Measurements from ENCODE around the gene ATXN7L3B.
"Not testable (repeated sequence)": the region's sequence is repeated elsewhere in the genome, so short reads cannot be mapped to it uniquely, and the experiment has no call there.

ATXN7L3B gene

GRCh38 chr12:74537707-74538385 is at the start of gene ATXN7L3B:
TSS of gene ATXN7L3B (plus strand) at chr12:74537835. CDS start at chr12:74538113, 278 bp downstream.
- no peaks in the 10 kb centered on the region for H3K27me3 Mint-ChIP-seq
- peak within 1 kb of the TSS; percentile 95 for H3K4me3 Mint-ChIP-seq
- H3K27ac Mint-ChIP-seq, result peak within 1 kb of the TSS; percentile 99
- no peaks in the 10 kb centered on the region for H3K9me3 Mint-ChIP-seq
- H3K4me1 Mint-ChIP-seq (ENCODE audit: low read depth), result peaks cover 38% of the 10 kb centered on the region
- peaks cover 46% of the 10 kb centered on the region for H3K36me3 Mint-ChIP-seq (ENCODE audit: low read depth)
- intact Hi-C loops (cut with micrococcal nuclease), result loop anchor here (10.0 kb wide), 1 partner anchor 857 kb away; the partner anchor contains the start of gene GLIPR1L2

- Mint-ChIP-seq H3K4me3 (no peak overlapping the region), H3K9me3 (no peaks in the 10 kb centered on the region), H3K36me3 (ENCODE audit: low read depth) (no peaks in the 10 kb centered on the region), H3K4me1 (ENCODE audit: low read depth) (no peaks in the 10 kb centered on the region), H3K27me3 (no peaks in the 10 kb centered on the region), H3K27ac (no peak overlapping the region)
- intact Hi-C loops (cut with micrococcal nuclease), result no loop called here
Observed at GRCh38 chr12:74488134-74488533, 49.5 kb upstream of the ATXN7L3B start.

- no peaks in the 10 kb centered on the region for H3K9me3 Mint-ChIP-seq
Observed at GRCh38 chr12:74489543-74489942, 48.1 kb upstream of the ATXN7L3B start.

GRCh38 chr12:74490390-74491064 is 47.1 kb upstream of the ATXN7L3B start:
- Mint-ChIP-seq H3K9me3 (no peaks in the 10 kb centered on the region), H3K36me3 (ENCODE audit: low read depth) (no peaks in the 10 kb centered on the region), H3K4me1 (ENCODE audit: low read depth) (no peaks in the 10 kb centered on the region), H3K27me3 (no peaks in the 10 kb centered on the region), H3K4me3 (no peak overlapping the region), H3K27ac (no peak overlapping the region)
- intact Hi-C loops (cut with micrococcal nuclease), result no loop called here

More at GRCh38 chr12:74489543-74489942, 48.1 kb upstream of the ATXN7L3B start:
- no peak overlapping the region for H3K27ac Mint-ChIP-seq
- H3K4me1 Mint-ChIP-seq (ENCODE audit: low read depth), result no peaks in the 10 kb centered on the region
- no peaks in the 10 kb centered on the region for H3K27me3 Mint-ChIP-seq
- H3K4me3 Mint-ChIP-seq, result no peak overlapping the region
- intact Hi-C loops (cut with micrococcal nuclease), result no loop called here
- no peaks in the 10 kb centered on the region for H3K36me3 Mint-ChIP-seq (ENCODE audit: low read depth)

- intact Hi-C loops (cut with micrococcal nuclease), result no loop called here
- no peaks in the 10 kb centered on the region for H3K9me3 Mint-ChIP-seq
- H3K4me1 Mint-ChIP-seq (ENCODE audit: low read depth), result no peaks in the 10 kb centered on the region
- no peak overlapping the region for H3K4me3 Mint-ChIP-seq
- no peaks in the 10 kb centered on the region for H3K36me3 Mint-ChIP-seq (ENCODE audit: low read depth)
- H3K27me3 Mint-ChIP-seq, result no peaks in the 10 kb centered on the region
- H3K27ac Mint-ChIP-seq, result no peak overlapping the region
Observed at GRCh38 chr12:74491374-74491773, 46.3 kb upstream of the ATXN7L3B start.

- Mint-ChIP-seq H3K4me1 (ENCODE audit: low read depth) (no peaks in the 10 kb centered on the region), H3K27me3 (no peaks in the 10 kb centered on the region), H3K4me3 (no peak overlapping the region), H3K36me3 (ENCODE audit: low read depth) (no peaks in the 10 kb centered on the region), H3K27ac (no peak overlapping the region), H3K9me3 (no peaks in the 10 kb centered on the region)
- intact Hi-C loops (cut with micrococcal nuclease), result no loop called here
Observed at GRCh38 chr12:74499192-74499591, 38.4 kb upstream of the ATXN7L3B start.

GRCh38 chr12:74508873-74509657 is 28.6 kb upstream of the ATXN7L3B start:
- H3K27me3 Mint-ChIP-seq; intact Hi-C loops (cut with micrococcal nuclease); H3K4me3 Mint-ChIP-seq; H3K27ac Mint-ChIP-seq; H3K4me1 Mint-ChIP-seq (ENCODE audit: low read depth); H3K36me3 Mint-ChIP-seq (ENCODE audit: low read depth); H3K9me3 Mint-ChIP-seq: not testable (repeated sequence)

GRCh38 chr12:74509886-74510285 is 27.7 kb upstream of the ATXN7L3B start:
- H3K27me3 Mint-ChIP-seq, result no peaks in the 10 kb centered on the region
- no peak overlapping the region for H3K4me3 Mint-ChIP-seq
- H3K36me3 Mint-ChIP-seq (ENCODE audit: low read depth), result no peaks in the 10 kb centered on the region
- no peaks in the 10 kb centered on the region for H3K9me3 Mint-ChIP-seq
- H3K4me1 Mint-ChIP-seq (ENCODE audit: low read depth), result no peaks in the 10 kb centered on the region
- H3K27ac Mint-ChIP-seq, result no peak overlapping the region
- intact Hi-C loops (cut with micrococcal nuclease), result no loop called here

- intact Hi-C loops (cut with micrococcal nuclease), result no loop called here
- Mint-ChIP-seq H3K4me1 (ENCODE audit: low read depth) (no peaks in the 10 kb centered on the region), H3K9me3 (no peaks in the 10 kb centered on the region), H3K4me3 (no peak overlapping the region), H3K27me3 (no peaks in the 10 kb centered on the region), H3K36me3 (ENCODE audit: low read depth) (no peaks in the 10 kb centered on the region), H3K27ac (no peak overlapping the region)
Observed at GRCh38 chr12:74514098-74514872, 23.4 kb upstream of the ATXN7L3B start.

GRCh38 chr12:74515849-74516248 is 21.8 kb upstream of the ATXN7L3B start:
- H3K9me3 Mint-ChIP-seq, result no peaks in the 10 kb centered on the region
- H3K27ac Mint-ChIP-seq, result no peak overlapping the region
- H3K36me3 Mint-ChIP-seq (ENCODE audit: low read depth), result no peaks in the 10 kb centered on the region
- H3K4me1 Mint-ChIP-seq (ENCODE audit: low read depth), result no peaks in the 10 kb centered on the region
- peaks cover 1% of the 10 kb centered on the region for H3K27me3 Mint-ChIP-seq
- intact Hi-C loops (cut with micrococcal nuclease), result no loop called here
- H3K4me3 Mint-ChIP-seq, result no peak overlapping the region

- Mint-ChIP-seq H3K4me3 (no peak overlapping the region), H3K27me3 (peaks cover 6% of the 10 kb centered on the region), H3K36me3 (ENCODE audit: low read depth) (no peaks in the 10 kb centered on the region), H3K27ac (no peak overlapping the region), H3K9me3 (no peaks in the 10 kb centered on the region), H3K4me1 (ENCODE audit: low read depth) (no peaks in the 10 kb centered on the region)
- intact Hi-C loops (cut with micrococcal nuclease), result no loop called here
Observed at GRCh38 chr12:74526535-74526934, 11.1 kb upstream of the ATXN7L3B start.

- no peak overlapping the region for H3K4me3 Mint-ChIP-seq
- peaks cover 6% of the 10 kb centered on the region for H3K27me3 Mint-ChIP-seq
- H3K9me3 Mint-ChIP-seq, result no peaks in the 10 kb centered on the region
- H3K27ac Mint-ChIP-seq, result no peak overlapping the region
- H3K36me3 Mint-ChIP-seq (ENCODE audit: low read depth), result no peaks in the 10 kb centered on the region
- intact Hi-C loops (cut with micrococcal nuclease), result no loop called here
- no peaks in the 10 kb centered on the region for H3K4me1 Mint-ChIP-seq (ENCODE audit: low read depth)
Observed at GRCh38 chr12:74527491-74527890, 10.1 kb upstream of the ATXN7L3B start.

GRCh38 chr12:74530676-74531075 is 7.0 kb upstream of the ATXN7L3B start:
- intact Hi-C loops (cut with micrococcal nuclease), result loop anchor here (10.0 kb wide), 1 partner anchor 864 kb away; the partner anchor contains the start of gene GLIPR1L2
- H3K4me3 Mint-ChIP-seq, result no peak overlapping the region
- no peaks in the 10 kb centered on the region for H3K9me3 Mint-ChIP-seq
- no peaks in the 10 kb centered on the region for H3K4me1 Mint-ChIP-seq (ENCODE audit: low read depth)
- no peaks in the 10 kb centered on the region for H3K36me3 Mint-ChIP-seq (ENCODE audit: low read depth)
- peaks cover 4% of the 10 kb centered on the region for H3K27me3 Mint-ChIP-seq
- H3K27ac Mint-ChIP-seq, result no peak overlapping the region

Measured in dendritic cell treated with granulocyte-macrophage colony-stimulating factor and Interleukin-4, amounts not matched to agents 40 ng/mL and 50 ng/mL, for 4 days (primary cell).